Epithelial cell of proximal tubule (primary cell): ENCODE results near the gene TYW1B. TPM values are rescaled to one million over a fixed set of nuclear protein-coding genes. Genes with fewer than 3 reads are reported as not detected.
"Not testable (repeated sequence)": the region's sequence is repeated elsewhere in the genome, so short reads cannot be mapped to it uniquely, and the experiment has no call there.

Source experiments
- DNase-seq: peaks from one replicate; pipeline ENCODE4 v3.0.0-alpha.2; 2011; ENCODE audit warnings: low read depth
- H3K4me3 ChIP-seq: 2 replicates; pipeline ENCODE4 v1.5.1; 2011; ENCODE audit warnings: low read depth, mild to moderate bottlenecking, low read length
- CTCF ChIP-seq: conservative IDR thresholded peaks from 2 replicates; pipeline ENCODE4 v1.5.1; 2012; ENCODE audit warnings: low read depth, mild to moderate bottlenecking, low read length
- total RNA-seq: library from RNA; depleted of rRNA; stranded (reverse); fragments of >200 nt; gene quantifications from 2 replicates; pipeline ENCODE4 v1.2.3, GENCODE V29; 2015

Gene TYW1B
- total RNA-seq, 1 donor from 2014 or later: 1.3 TPM

GRCh38 chr7:72823765-72824732 lies 4.0 kb downstream of the TYW1B start:
- not testable (repeated sequence) for DNase-seq, H3K4me3 ChIP-seq
- TF ChIP-seq CTCF: peak; percentile 23

- H3K4me3 ChIP-seq, DNase-seq: not testable (repeated sequence)
These were observed 5.5 kb downstream of the TYW1B start for GRCh38 chr7:72822497-72822896.

GRCh38 chr7:72818663-72819361 lies 9.2 kb downstream of the TYW1B start:
- not testable (repeated sequence) for H3K4me3 ChIP-seq, DNase-seq

DNA sequence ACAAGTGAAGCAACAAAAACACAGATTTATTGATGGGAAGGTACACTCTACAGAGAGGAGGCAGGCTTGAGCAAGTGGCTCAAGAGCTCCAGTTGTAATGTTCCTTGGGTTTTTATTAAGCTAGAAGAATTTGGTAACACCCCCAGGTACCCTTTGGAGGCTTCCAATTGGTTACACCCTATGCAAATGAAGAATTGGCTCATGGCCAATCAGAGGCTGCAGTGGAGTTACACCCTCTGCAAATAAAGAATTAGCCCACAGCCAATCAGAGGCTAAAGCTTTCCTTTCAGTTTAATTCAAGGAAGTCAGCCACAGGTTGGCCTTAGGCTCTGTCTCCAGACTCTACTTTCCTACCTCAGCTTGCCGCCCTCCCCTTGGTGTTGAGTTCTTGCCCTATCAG lies 10.3 kb downstream of the TYW1B start:
- DNase-seq: not testable (repeated sequence)

GRCh38 chr7:72816370-72817157 lies 11.4 kb downstream of the TYW1B start:
- not testable (repeated sequence) for DNase-seq, H3K4me3 ChIP-seq

More for the DNA sequence above, 10.3 kb downstream of the TYW1B start:
- not testable (repeated sequence) for H3K4me3 ChIP-seq

DNA sequence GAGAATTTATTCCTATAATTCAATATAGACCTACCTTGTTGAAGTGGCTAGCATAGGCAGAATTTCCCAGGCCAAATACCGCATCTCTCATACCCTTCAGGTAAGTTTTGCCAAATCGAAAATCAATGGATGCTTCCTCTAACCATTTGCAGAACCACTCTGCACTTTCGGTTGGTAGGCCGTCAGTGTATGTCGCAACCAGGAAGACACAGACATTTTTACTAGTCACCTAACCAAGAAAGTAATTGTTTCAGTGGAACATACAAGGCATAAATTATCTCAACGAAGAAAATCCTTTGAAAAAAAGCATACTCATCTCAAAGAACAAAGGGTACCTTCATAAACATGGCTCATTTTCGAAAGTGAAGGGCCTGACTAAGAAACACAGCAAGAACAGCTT lies 17.6 kb downstream of the TYW1B start:
- H3K4me3 ChIP-seq, DNase-seq: not testable (repeated sequence)

DNA sequence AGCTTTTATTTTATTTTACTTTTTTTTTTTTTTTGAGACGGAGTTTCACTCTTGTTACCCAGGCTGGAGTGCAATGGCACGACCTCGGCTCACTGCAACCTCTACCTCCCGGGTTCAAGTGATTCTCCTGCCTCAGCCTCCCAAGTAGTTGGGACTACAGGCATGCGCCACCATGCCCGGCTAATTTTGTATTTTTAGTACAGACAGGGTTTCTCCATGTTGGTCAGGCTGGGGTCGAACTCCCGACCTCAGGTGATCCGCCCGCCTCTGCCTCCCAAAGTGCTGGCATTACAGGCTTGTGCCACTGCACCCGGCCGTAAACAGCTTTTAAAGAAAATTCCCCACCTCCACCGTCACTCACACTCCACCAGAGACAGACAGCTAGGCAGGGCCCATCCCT lies 19.5 kb downstream of the TYW1B start:
- H3K4me3 ChIP-seq, DNase-seq: not testable (repeated sequence)

GRCh38 chr7:72806851-72807250 lies 21.1 kb downstream of the TYW1B start:
- not testable (repeated sequence) for H3K4me3 ChIP-seq, DNase-seq

DNA sequence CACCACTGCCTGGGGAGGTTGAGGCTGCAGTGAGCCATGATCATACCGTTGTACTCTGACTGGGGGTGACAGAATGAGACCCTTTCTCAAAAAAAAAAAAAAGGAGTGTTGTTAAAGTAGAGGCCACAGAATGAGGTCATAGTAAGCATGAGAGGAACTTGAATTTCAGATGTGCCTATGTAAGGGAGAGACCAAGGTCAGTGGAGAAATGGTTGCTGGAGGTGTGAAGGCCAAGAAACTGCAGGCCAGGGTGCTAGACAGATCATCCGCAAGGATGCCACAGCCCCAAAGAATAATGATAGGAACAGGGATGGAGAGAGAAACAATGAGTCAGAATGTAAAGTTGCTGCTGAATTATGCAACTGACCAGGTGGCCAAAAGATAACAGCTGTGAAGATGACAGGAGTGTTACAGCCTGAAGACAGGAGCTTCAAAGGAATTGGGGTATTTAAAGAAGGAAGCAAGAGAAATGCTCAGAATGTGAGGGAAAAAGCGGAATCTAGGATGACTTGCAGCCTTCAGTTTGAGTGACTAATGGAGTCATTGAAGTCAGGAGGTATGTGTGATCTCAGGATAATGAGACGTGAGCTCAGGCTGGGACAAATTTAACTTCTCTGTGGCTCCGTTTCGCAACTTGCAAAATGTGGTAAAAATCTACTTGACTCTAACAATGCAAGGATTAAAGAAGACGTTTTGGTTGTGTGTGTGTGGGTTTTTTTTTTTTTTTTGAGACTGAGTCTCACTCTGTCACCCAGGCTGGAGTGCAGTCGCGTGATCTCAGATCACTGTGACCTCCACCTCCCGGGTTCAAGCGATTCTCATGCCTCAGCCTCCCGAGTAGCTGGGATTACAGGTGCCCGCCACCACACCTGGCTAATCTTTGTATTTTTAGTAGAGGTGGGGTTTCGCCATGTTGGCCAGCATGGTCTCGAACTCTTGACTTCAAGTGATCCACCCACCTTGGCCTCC lies 22.2 kb downstream of the TYW1B start:
- DNase-seq: no peak
- no peak for TF ChIP-seq CTCF

GRCh38 chr7:72803778-72804177 lies 24.2 kb downstream of the TYW1B start:
- not testable (repeated sequence) for DNase-seq, H3K4me3 ChIP-seq

More for the DNA sequence above, 22.2 kb downstream of the TYW1B start:
- H3K4me3 ChIP-seq: no peak overlapping the region

DNA sequence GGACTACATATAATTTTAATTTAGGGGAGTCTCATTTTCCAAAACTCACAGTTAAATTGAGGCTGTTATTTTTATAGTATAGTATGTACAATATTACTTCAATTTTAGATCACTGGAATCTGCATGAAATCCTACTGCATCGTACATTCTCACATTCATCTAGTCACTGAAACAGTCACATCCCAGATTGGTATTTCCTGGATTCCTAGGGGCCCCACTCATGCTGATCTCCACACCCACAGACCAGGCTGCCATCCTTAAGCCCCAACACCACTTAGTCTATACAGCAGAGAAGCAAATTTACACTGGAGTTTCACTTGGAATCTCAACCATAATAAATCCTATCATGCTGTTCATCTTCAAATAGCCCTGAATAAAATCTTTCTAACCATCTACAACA lies 26.4 kb downstream of the TYW1B start:
- H3K4me3 ChIP-seq, DNase-seq: not testable (repeated sequence)

- not testable (repeated sequence) for H3K4me3 ChIP-seq, DNase-seq
These were observed 32.6 kb downstream of the TYW1B start for GRCh38 chr7:72795401-72795800.
